Ectodermal cell (in vitro differentiated cells): Measurements from ENCODE around the gene ZNF835. TPM values are rescaled to one million over a fixed set of nuclear protein-coding genes. Genes with fewer than 3 reads are reported as not detected.

Source experiments
- H3K27ac ChIP-seq: 2 replicates; pipeline ENCODE4 v1.7.0; 2013; ENCODE audit warnings: mild to moderate bottlenecking, low read depth, low read length; ENCODE audit not compliant: insufficient read depth, poor library complexity, severe bottlenecking
- H3K27me3 ChIP-seq: 2 replicates; pipeline ENCODE4 v1.7.0; 2013; ENCODE audit warnings: mild to moderate bottlenecking, low read length; ENCODE audit not compliant: insufficient read depth, control insufficient read depth, poor library complexity, severe bottlenecking
- H3K36me3 ChIP-seq: one replicate; pipeline ENCODE4 v1.7.0; 2013; ENCODE audit warnings: low read length; ENCODE audit not compliant: control insufficient read depth, insufficient read depth
- H3K4me1 ChIP-seq: one replicate; pipeline ENCODE4 v1.7.0; 2013; ENCODE audit warnings: low read length; ENCODE audit not compliant: control insufficient read depth, insufficient read depth
- H3K4me3 ChIP-seq: 2 replicates; pipeline ENCODE4 v1.7.0; 2013; ENCODE audit warnings: low read depth, low read length, control low read depth; ENCODE audit not compliant: insufficient read depth
- H3K9me3 ChIP-seq: 2 replicates; pipeline ENCODE4 v1.7.0; 2013; ENCODE audit warnings: mild to moderate bottlenecking, low read length, moderate library complexity; ENCODE audit not compliant: control insufficient read depth
- WGBS, 2 experiments: methylation state at CpG; one replicate each; pipeline ENCODE4 v1.1.7; 2013; ENCODE audit warnings: missing lambda C conversion rate in 2 of 2; 5-methylcytosine and 5-hydroxymethylcytosine counted together
- polyA plus RNA-seq, 4 experiments: library from polyadenylated mRNA; stranded (reverse); fragments of 50-300 nt; gene quantifications; one replicate each; pipeline ENCODE4 v1.2.3, GENCODE V29; 2013

Gene ZNF835
- not detected for polyA plus RNA-seq (2013, experiment 1 of 4)
- 0.09 TPM for polyA plus RNA-seq (2013, experiment 2 of 4)
- polyA plus RNA-seq (2013, experiment 3 of 4) = not detected
- polyA plus RNA-seq (2013, experiment 4 of 4) = not detected

GRCh38 chr19:56671613-56671994 is at the start of gene ZNF835:
Gene ZNF835, minus strand, starts transcription at chr19:56671757. Its CDS starts 6,559 bp downstream, at chr19:56665198.
- 81 to 82% methylated on average over 32 of the region's 32 CpGs for WGBS, 2 experiments
- H3K9me3 ChIP-seq = peaks cover 11% of the 10 kb centered on the region
- no peaks in the 10 kb centered on the region for H3K27me3 ChIP-seq
- no peak within 1 kb of the TSS for H3K27ac ChIP-seq
- no peaks in the 10 kb centered on the region for H3K36me3 ChIP-seq
- no peaks in the 10 kb centered on the region for H3K4me1 ChIP-seq
- no peak within 1 kb of the TSS for H3K4me3 ChIP-seq

- no peak overlapping the region for H3K4me3 ChIP-seq
- no peak overlapping the region for H3K27ac ChIP-seq
- WGBS, 2 experiments = 76% methylated on average over 3 of the region's 3 CpGs
- H3K27me3 ChIP-seq = no peaks in the 10 kb centered on the region
- no peaks in the 10 kb centered on the region for H3K36me3 ChIP-seq
- H3K4me1 ChIP-seq = no peaks in the 10 kb centered on the region
- peaks cover 10% of the 10 kb centered on the region for H3K9me3 ChIP-seq
Observed at GRCh38 chr19:56720281-56720680, 48.7 kb upstream of the ZNF835 start.

- no peaks in the 10 kb centered on the region for H3K36me3 ChIP-seq
- H3K9me3 ChIP-seq = peaks cover 5% of the 10 kb centered on the region
- H3K4me1 ChIP-seq = no peaks in the 10 kb centered on the region
- H3K27ac ChIP-seq = no peak overlapping the region
- H3K4me3 ChIP-seq = no peak overlapping the region
- WGBS, 2 experiments = 72 to 75% methylated on average over 6 of the region's 6 CpGs
- H3K27me3 ChIP-seq = no peaks in the 10 kb centered on the region
Observed at GRCh38 chr19:56718231-56718630, 46.7 kb upstream of the ZNF835 start.

- no peaks in the 10 kb centered on the region for H3K36me3 ChIP-seq
- peaks cover 11% of the 10 kb centered on the region for H3K9me3 ChIP-seq
- 62 to 63% methylated on average over 8 to 9 of the region's 9 CpGs for WGBS, 2 experiments
- no peaks in the 10 kb centered on the region for H3K27me3 ChIP-seq
- H3K4me1 ChIP-seq = no peaks in the 10 kb centered on the region
- H3K27ac ChIP-seq = no peak overlapping the region
- H3K4me3 ChIP-seq = no peak overlapping the region
Observed at GRCh38 chr19:56712611-56713276, 41.2 kb upstream of the ZNF835 start.

GRCh38 chr19:56710437-56710836 is 38.9 kb upstream of the ZNF835 start:
- Histone ChIP-seq H3K4me3 (no peak overlapping the region), H3K27ac (no peak overlapping the region), H3K27me3 (no peaks in the 10 kb centered on the region), H3K4me1 (no peaks in the 10 kb centered on the region), H3K9me3 (peaks cover 6% of the 10 kb centered on the region), H3K36me3 (no peaks in the 10 kb centered on the region)
- no CpG with 5 or more reads among the region's 1 CpG for WGBS, 2 experiments

GRCh38 chr19:56707821-56708220 is 36.3 kb upstream of the ZNF835 start:
- no peak overlapping the region for H3K4me3 ChIP-seq
- peaks cover 6% of the 10 kb centered on the region for H3K9me3 ChIP-seq
- WGBS, 2 experiments = 70 to 79% methylated on average over 2 of the region's 3 CpGs
- no peaks in the 10 kb centered on the region for H3K36me3 ChIP-seq
- H3K27ac ChIP-seq = no peak overlapping the region
- H3K4me1 ChIP-seq = no peaks in the 10 kb centered on the region
- no peaks in the 10 kb centered on the region for H3K27me3 ChIP-seq

- Histone ChIP-seq H3K9me3 (peaks cover 14% of the 10 kb centered on the region), H3K36me3 (no peaks in the 10 kb centered on the region), H3K4me1 (no peaks in the 10 kb centered on the region), H3K27ac (no peak overlapping the region), H3K4me3 (no peak overlapping the region), H3K27me3 (no peaks in the 10 kb centered on the region)
- WGBS, 2 experiments = 43 to 69% methylated on average over 1 of the region's 1 CpG
Observed at GRCh38 chr19:56705939-56706338, 34.4 kb upstream of the ZNF835 start.

- no CpG with 5 or more reads among the region's 1 CpG for WGBS, 2 experiments
Observed at GRCh38 chr19:56701895-56702294, 30.3 kb upstream of the ZNF835 start.

GRCh38 chr19:56699552-56699951 is 28.0 kb upstream of the ZNF835 start:
- Histone ChIP-seq H3K27me3 (no peaks in the 10 kb centered on the region), H3K4me1 (no peaks in the 10 kb centered on the region), H3K27ac (no peak overlapping the region), H3K36me3 (no peaks in the 10 kb centered on the region), H3K9me3 (peaks cover 17% of the 10 kb centered on the region), H3K4me3 (no peak overlapping the region)
- 62 to 63% methylated on average over 3 of the region's 3 CpGs for WGBS, 2 experiments

More at GRCh38 chr19:56701895-56702294, 30.3 kb upstream of the ZNF835 start:
- no peak overlapping the region for H3K27ac ChIP-seq
- H3K27me3 ChIP-seq = no peaks in the 10 kb centered on the region
- H3K4me1 ChIP-seq = no peaks in the 10 kb centered on the region
- H3K36me3 ChIP-seq = no peaks in the 10 kb centered on the region
- H3K9me3 ChIP-seq = peaks cover 14% of the 10 kb centered on the region
- H3K4me3 ChIP-seq = no peak overlapping the region

- Histone ChIP-seq H3K4me1 (no peaks in the 10 kb centered on the region), H3K27me3 (no peaks in the 10 kb centered on the region), H3K4me3 (no peak overlapping the region), H3K27ac (no peak overlapping the region), H3K9me3 (peaks cover 12% of the 10 kb centered on the region), H3K36me3 (no peaks in the 10 kb centered on the region)
- WGBS, 2 experiments = 55 to 58% methylated on average over 8 of the region's 8 CpGs
Observed at GRCh38 chr19:56692206-56692895, 20.8 kb upstream of the ZNF835 start.
